ENCODE measurements around the gene PKP3.

PKP3 gene

DNA sequence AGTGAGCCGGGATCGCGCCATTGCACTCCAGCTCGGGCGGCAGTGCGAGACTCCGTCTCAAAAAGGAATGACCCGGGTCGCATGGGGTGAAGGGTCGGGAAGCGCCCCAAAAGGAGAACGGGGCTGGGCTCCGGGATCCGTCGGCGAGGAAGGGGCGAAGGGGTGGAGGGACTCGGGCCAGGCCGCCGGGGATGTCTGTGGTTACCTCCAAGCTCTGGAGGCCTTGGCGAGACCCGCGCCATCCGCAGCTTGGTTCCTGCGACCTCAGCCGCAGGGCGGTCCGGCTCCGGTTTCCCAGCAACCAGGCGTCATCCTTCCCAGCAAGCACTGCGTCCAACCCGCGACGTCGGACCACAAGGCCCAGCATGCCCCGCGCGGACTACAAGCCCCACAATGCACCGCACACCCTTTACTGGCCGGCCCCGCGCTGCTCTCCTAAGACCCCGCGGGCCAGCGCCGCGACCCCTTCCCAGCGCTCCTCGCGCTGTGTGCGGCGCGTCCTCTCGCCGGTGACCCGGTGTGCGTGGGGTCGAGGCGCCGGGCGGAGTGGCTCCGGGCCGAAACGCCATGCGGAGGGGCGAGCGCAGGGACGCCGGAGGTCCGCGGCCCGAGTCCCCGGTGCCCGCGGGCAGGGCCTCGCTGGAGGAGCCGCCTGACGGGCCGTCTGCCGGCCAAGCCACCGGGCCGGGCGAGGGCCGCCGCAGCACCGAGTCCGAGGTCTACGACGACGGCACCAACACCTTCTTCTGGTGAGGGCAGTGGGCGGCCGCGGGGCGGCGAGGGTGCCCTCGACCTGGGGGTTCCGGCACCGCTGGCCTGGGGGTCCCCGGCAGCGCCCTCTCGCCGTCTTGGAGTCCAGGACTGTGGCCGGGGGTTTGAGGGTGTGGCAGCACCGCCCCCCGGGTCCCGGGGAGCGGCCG lies 56.1 kb downstream of the PKP3 start, which contains the start of gene PTDSS2:
PTDSS2 (plus strand) TSS at position 391 of the 920 bp plus-strand sequence; CDS start at position 568, 177 bp downstream.
- DNase-seq = peak; percentile 95

DNA sequence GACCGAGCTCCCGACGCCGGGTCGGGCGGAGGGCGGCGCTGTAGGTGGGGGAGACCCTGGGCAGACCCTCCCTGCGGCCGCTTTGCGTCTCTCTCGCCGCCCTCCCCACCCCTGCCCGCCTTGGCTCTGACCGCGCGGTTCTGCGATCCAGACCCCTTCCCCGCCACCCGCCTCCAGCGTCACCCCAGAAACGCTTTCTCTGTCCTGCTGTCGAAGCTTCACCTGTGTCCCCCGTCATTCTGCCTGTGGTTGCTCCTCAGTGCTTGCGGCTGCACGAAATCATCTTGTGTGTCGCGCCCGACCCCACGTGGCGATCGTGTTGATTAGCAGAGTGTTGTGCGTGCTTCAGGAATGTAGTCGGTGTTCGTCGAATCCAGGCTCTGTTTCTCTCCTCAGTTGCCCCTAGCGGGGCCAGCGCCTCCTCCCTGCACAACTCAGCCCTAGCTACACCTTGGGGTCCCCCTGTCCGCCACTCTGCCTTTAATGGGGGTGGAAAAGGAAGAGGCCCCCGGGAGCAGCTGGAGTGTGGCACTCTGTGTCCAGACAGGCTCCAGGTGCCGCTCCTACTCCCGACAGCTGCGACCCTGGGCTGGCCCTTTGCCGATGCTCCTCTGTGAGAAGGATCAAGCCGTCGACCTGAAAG lies 56.9 kb downstream of the PKP3 start:
- DNase-seq = peak; percentile 78

DNA sequence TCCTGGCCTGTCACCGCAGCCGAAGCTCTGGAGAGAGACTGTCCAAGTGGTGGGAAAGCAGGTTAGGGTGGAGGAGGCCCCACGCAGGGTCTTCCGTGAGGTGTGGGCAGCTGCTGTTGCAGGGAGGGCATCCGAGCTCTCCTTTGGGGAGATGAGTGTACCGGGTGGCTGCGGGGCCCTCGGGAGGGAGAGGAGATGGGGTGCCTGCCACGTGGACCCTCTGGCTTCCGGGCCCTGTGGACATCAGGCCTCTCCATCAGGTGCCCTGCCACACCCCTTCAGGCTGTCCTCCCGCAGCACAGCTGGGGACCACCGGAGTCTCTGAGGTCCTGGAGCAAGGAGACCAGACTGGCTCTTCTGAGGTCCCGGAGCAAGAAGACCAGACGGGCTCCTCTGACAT lies 57.7 kb downstream of the PKP3 start:
- DNase-seq = no peak

DNA sequence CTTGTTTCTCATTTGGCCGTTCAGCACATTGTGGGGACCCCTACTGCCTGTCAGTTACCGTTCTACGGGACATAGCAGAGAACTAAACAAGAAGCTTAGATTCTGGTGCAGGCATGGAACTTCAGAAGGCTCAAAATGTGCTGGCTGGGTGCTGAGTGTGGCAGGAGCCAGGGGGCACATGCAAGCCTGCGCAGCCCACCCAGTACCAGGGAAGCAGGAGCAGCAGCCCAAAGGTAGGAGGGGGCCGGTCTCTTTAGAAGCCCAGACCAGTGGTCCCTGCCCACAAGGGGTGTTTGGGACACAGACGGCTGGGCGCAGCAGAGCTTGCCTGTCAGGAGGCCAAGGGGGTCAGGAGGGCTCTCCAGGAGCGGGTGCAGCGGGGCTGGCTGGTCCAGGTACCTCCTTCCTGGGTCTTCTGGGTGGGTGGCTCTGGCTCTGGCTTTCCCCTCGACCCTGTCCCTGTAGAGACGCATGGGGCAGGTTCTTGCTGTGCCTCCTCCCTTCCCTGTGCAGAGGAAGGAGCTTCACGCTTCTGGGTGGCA lies 58.3 kb downstream of the PKP3 start:
- no peak for DNase-seq

DNA sequence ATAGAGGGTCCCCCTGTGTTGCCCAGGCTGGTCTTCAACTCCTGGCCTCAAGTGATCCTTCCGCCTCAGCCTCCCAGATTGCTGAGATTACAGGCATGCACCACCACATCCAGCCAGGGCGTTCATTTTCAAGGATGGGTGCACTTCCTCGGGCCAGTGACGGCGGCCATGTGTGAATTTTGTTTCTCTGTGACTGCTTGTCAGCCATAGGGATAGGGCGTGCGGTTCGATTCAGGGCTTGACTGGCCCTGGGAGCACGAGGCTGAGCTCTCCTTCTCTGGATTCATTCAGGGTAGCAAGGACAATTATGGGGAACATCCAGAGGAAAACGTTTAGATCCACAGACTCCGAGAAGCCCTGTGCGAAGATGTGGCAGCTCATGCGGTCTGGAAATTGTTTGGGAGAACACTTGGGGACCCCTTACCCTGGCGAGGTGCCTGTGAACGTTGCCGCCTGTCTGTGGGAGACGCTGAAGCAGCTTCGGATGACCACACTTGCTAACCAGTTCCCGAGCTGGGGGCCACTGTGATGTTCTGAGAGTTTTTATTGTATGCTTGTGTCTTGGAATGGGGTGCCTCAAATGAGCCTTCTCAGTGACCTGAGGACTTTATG lies 59.0 kb downstream of the PKP3 start:
- no peak for DNase-seq

DNA sequence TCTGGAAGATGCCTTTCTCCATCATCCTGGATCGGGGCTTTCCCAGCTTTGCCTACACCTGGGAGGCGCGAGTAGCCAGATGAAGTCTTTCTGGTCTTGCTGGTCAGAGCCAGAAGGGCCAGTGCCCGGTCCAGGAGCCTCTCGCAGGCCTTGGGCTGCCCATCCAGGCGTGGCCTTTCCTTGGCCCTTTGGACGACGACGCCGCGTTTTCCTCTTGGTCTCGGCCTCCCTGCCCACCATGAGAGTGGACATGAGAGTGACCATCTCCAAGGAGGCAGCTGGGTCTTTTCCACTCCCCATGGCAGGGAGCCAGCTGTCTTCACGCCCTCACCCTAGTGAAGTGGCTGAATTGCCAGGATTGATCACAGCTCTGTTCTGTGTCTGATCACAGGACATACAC lies 59.6 kb downstream of the PKP3 start:
- no peak for DNase-seq

DNA sequence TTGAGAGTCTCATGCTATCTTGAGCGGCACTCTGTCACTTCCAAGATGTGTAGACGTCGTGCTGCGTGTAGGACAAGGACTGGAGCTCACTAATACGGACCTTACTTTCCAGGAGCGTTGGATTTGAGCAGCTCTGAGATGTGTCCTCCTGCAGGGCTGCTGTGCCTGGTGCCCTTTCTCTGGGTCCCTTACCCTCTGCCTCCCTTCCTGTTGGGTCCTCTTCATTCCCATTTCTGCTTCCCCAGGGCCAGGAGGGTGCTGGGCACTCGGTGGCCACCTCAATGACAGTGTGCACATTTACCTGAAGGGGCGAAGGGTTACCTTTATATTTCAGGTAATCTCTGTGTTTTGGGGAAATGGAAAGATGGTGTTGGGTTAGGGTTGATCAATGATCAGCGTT lies 60.0 kb downstream of the PKP3 start:
- no peak for DNase-seq
